Esophagus muscularis mucosa (tissue), 4 donors: Measurements from ENCODE around the gene INO80E. TPM values are rescaled to one million over a fixed set of nuclear protein-coding genes. Genes with fewer than 3 reads are reported as not detected.

Source experiments
- DNase-seq: peaks from one replicate; pipeline ENCODE4 v3.0.0-alpha.2; 2017; ENCODE audit errors: extremely low spot score
- H3K27ac ChIP-seq, 4 donors: fragments of 200-600 bp; sonication (generic); replicated peaks in 1 of 4; 1 replicate in 3 of 4; 2 replicates in 1 of 4; pipeline ENCODE4 v1.5.1; 2016 to 2019; ENCODE audit warnings: mild to moderate bottlenecking in 1 of 4
- H3K27me3 ChIP-seq, 4 donors: fragments of 200-600 bp; sonication (generic); one replicate each; pipeline versions ENCODE4 v1.5.1 to v1.6.0; 2016 to 2019
- H3K36me3 ChIP-seq, 4 donors: fragments of 200-600 bp; sonication (generic); one replicate each; pipeline ENCODE4 v1.5.1; 2016 to 2019
- H3K4me1 ChIP-seq, 4 donors: fragments of 200-600 bp; sonication (generic); one replicate each; pipeline ENCODE4 v1.5.1; 2016 to 2019
- H3K4me3 ChIP-seq, 4 donors: fragments of 200-600 bp; sonication (generic); 1 replicate in 2 of 4; 2 replicates in 2 of 4; pipeline ENCODE4 v1.5.1; 2016 to 2019; ENCODE audit warnings: mild to moderate bottlenecking in 4 of 4, moderate library complexity in 1 of 4
- H3K9me3 ChIP-seq, 4 donors: fragments of 200-600 bp; sonication (generic); 1 replicate in 3 of 4; 2 replicates in 1 of 4; pipeline ENCODE4 v1.5.1; 2016 to 2019
- EP300 ChIP-seq: sonication (generic); formaldehyde crosslinking; IDR thresholded peaks from one replicate; pipeline ENCODE4 v1.6.1; 2017; ENCODE audit warnings: antibody characterized with exemption
- POLR2A ChIP-seq: fragments of 450-650 bp; IDR thresholded peaks from one replicate; pipeline ENCODE4 v1.6.1; 2017; ENCODE audit warnings: antibody characterized with exemption, moderate library complexity, mild to moderate bottlenecking, low read depth
- POLR2AphosphoS5 ChIP-seq, 2 donors: sonication (generic); formaldehyde crosslinking; IDR thresholded peaks; one replicate each; pipeline ENCODE4 v1.6.1; 2017; ENCODE audit warnings: antibody characterized with exemption in 2 of 2
- WGBS: methylation state at CpG from one replicate; pipeline ENCODE4 v1.1.5; 2018; 5-methylcytosine and 5-hydroxymethylcytosine counted together
- intact Hi-C: fragments of 100-400 bp; cut with DNase I; formaldehyde crosslinking; loops from one replicate; pipeline ENCODE4 v1.15.1; 2023
- total RNA-seq, 4 donors: library from RNA; depleted of rRNA; stranded (reverse); fragments of >200 nt; gene quantifications; one replicate each; pipeline versions ENCODE4 v1.1.0 to v1.2.1, GENCODE V29; 2016
- TF ChIP-seq, protein P1 (sequence below), 3 experiments: fragments of 200-600 bp in 2 of 3; fragments of 450-650 bp in 1 of 3; sonication (generic) in 2 of 3; IDR thresholded peaks; one replicate each; pipeline ENCODE4 v1.5.1; 2017 to 2019; ENCODE audit warnings: antibody characterized with exemption in 3 of 3, mild to moderate bottlenecking in 2 of 3, moderate library complexity in 1 of 3

Gene INO80E, protein sequence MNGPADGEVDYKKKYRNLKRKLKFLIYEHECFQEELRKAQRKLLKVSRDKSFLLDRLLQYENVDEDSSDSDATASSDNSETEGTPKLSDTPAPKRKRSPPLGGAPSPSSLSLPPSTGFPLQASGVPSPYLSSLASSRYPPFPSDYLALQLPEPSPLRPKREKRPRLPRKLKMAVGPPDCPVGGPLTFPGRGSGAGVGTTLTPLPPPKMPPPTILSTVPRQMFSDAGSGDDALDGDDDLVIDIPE
- total RNA-seq, result 10 to 100 TPM; 38.2 to 58.1 (median 43.5) TPM

DNA sequence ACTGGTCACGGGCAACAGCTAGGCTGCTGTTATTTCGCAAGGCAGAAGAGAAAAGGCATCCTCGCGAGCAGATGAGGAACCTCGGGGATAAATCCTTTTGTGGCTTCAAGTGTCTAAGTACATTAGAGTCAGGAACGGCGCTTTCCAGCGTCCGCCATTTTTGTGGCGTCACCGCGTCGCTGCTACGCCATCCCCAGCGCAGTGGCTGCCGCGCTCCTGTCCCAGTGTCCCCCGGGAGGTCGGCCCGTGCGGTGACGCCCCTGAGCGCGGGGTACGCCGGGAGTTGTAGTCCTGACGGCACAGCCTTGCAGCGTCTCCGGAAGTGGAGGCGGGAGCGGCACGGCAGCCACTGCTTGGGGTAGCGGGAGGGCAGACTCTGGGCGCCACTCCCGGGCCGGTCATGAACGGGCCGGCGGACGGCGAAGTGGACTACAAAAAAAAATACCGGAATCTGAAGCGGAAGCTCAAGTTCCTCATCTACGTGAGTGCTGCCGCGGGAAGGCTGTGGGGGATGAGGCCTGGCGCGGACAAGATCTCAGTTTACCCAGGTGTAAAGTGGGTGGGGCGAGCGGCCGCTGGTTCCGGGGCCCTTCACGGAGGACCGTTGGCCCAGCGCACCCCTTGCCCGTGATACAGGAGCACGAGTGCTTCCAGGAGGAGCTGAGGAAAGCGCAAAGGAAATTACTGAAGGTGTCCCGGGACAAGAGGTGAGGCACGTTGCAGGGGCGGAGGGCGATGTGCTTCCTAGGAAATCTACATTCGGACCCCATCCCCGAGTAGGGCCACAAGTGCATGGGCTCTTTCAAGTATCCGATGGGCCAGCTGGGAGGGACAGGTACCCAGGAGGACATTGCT is at the start of gene INO80E:
Gene INO80E, plus strand, starts transcription at position 331 of the 855 bp plus-strand sequence. Its CDS starts 70 bp downstream, at position 401.
- intact Hi-C loops, result loop anchor here (1.0 to 10.0 kb wide), 2 partner anchors 22 to 201 kb away; partner anchors contain the start of gene KIF22
- H3K4me1 ChIP-seq, result peaks cover 24 to 33% (median 27%) of the 10 kb centered on the region in 4 donors

DNA sequence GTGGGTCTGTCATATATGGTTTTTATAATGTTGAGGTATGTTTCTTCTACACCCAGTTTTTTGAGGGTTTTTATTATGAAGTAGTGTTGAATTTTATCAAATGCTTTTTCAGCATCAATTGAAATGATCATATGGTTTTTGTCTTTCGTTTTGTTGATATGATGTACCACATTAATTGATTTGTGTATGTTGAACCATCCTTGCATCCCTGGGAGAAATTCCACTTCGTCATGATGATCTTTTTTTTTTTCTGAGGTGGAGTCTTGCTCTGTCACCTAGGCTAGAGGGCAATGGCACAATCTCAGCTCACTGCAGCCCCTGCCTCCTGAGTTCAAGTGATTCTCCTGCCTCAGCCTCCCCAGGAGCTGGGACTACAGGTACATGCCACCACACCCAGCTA is 48.1 kb upstream of the INO80E start:
- Histone ChIP-seq H3K27ac (no peak overlapping the region), H3K9me3 (no peaks in the 10 kb centered on the region), H3K4me1 (peaks cover 0 to 14% (median 11%) of the 10 kb centered on the region in 4 donors), H3K36me3 (no peaks in the 10 kb centered on the region), H3K27me3 (no peaks in the 10 kb centered on the region), H3K4me3 (no peak overlapping the region)
- TF ChIP-seq, protein P1, sequence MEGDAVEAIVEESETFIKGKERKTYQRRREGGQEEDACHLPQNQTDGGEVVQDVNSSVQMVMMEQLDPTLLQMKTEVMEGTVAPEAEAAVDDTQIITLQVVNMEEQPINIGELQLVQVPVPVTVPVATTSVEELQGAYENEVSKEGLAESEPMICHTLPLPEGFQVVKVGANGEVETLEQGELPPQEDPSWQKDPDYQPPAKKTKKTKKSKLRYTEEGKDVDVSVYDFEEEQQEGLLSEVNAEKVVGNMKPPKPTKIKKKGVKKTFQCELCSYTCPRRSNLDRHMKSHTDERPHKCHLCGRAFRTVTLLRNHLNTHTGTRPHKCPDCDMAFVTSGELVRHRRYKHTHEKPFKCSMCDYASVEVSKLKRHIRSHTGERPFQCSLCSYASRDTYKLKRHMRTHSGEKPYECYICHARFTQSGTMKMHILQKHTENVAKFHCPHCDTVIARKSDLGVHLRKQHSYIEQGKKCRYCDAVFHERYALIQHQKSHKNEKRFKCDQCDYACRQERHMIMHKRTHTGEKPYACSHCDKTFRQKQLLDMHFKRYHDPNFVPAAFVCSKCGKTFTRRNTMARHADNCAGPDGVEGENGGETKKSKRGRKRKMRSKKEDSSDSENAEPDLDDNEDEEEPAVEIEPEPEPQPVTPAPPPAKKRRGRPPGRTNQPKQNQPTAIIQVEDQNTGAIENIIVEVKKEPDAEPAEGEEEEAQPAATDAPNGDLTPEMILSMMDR (IDR thresholded peaks at IDR 0.05), result no peak
- TF ChIP-seq POLR2AphosphoS5 (IDR thresholded peaks at IDR 0.05) (no peak), POLR2A (no peak), EP300 (no peak)
- intact Hi-C loops, result no loop called here
- DNase-seq, result no peak
- 85% methylated on average over 2 of the region's 2 CpGs for WGBS

More for the DNA sequence above, at the start of gene INO80E:
- TF ChIP-seq POLR2AphosphoS5 (IDR thresholded peaks at IDR 0.05) (peak; percentile 85 to 97), POLR2A (peak; percentile 4)
- TF ChIP-seq, protein P1 (IDR thresholded peaks at IDR 0.05), result no peak
- Histone ChIP-seq H3K27me3 (no peaks in the 10 kb centered on the region), H3K27ac (peak within 1 kb of the TSS; percentile 96 to 99 (median 96)), H3K36me3 (peaks cover 2 to 66% (median 51%) of the 10 kb centered on the region in 4 donors), H3K9me3 (no peaks in the 10 kb centered on the region), H3K4me3 (peak within 1 kb of the TSS; percentile 83 to 91 (median 87))
- peak; percentile 99 for DNase-seq
- WGBS, result 0% methylated on average over 19 of the region's 65 CpGs

DNA sequence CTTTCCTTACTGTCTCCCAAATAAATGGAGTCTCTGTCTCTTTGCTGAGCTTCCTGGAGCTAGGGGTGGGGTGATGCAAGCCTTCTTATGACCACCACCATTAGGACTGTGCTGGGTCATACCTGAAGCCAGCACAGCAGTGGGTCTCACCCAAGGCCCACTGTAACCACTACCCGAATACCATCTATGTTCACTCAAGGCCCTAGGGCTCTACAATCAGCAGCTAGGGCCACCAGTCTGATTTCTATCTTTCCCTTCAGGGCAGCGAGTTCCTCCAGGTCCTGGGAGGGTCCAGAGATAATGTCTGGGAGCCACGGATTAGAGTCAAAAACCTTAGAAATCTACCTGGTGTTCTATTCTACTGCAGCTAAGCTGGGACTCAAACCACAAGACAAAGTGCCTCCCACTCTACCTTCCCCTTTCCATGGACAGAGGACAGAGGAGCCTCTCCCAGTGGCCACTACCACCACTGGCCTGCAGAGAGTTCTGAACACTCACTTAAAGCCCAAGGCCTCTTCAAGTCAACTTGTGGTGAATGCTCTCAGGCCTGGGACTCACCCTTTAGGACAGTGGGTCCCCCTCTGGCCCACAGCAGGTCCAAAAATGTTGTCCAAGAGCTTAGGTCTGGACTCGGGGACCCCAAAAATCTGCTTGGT is 45.1 kb upstream of the INO80E start:
- H3K36me3 ChIP-seq, result no peaks in the 10 kb centered on the region
- no peaks in the 10 kb centered on the region for H3K9me3 ChIP-seq
- TF ChIP-seq POLR2A (no peak), POLR2AphosphoS5 (IDR thresholded peaks at IDR 0.05) (no peak), EP300 (no peak)
- TF ChIP-seq, protein P1 (IDR thresholded peaks at IDR 0.05), result no peak
- no peaks in the 10 kb centered on the region for H3K27me3 ChIP-seq
- 94% methylated on average over 4 of the region's 4 CpGs for WGBS
- H3K4me1 ChIP-seq, result no peaks in the 10 kb centered on the region
- H3K27ac ChIP-seq, result no peak overlapping the region
- intact Hi-C loops, result no loop called here
- no peak overlapping the region for H3K4me3 ChIP-seq
- no peak for DNase-seq

DNA sequence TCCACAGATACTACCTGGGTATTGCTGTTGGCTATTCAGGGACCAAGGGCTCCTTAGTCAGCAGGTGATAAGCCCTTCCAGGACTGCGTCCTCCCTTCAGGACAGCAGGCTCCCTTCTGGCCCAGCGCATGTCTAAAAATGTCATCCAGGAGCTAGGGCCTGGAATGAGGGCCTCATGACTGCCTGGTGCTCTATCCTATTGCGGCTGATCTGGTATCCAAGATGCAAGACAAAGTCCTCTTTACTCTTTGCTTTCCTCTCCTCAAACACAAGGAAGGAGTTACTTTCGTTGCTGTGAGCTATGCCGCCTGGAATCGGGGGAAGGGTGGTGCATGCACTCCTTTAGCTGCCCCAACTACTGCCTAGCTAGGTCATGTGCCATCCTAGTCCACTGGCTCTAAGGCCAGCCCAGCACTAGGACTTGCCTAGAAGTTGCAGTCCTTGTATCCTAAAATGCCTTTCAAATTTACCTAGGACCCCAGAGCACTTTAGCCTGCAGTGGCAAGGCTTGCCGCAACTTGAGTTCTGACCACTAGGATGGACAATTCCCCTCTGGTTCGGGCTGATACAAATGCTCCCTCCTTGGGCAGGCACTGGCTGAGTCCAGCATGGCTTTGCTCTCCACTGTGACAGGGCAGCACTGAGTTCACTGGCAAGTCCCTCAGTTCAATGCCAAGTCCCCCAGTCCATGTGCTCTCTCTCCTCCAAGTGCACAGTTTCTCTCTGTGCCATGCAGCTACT is 44.2 kb upstream of the INO80E start:
- H3K9me3 ChIP-seq, result no peaks in the 10 kb centered on the region
- DNase-seq, result no peak
- intact Hi-C loops, result no loop called here
- no peak overlapping the region for H3K4me3 ChIP-seq
- no peaks in the 10 kb centered on the region for H3K36me3 ChIP-seq
- no peaks in the 10 kb centered on the region for H3K27me3 ChIP-seq
- H3K4me1 ChIP-seq, result no peaks in the 10 kb centered on the region
- TF ChIP-seq, protein P1 (IDR thresholded peaks at IDR 0.05), result no peak
- TF ChIP-seq POLR2AphosphoS5 (IDR thresholded peaks at IDR 0.05), result no peak
- TF ChIP-seq EP300, result no peak
- TF ChIP-seq POLR2A, result no peak
- 94% methylated on average over 8 of the region's 8 CpGs for WGBS
- no peak overlapping the region for H3K27ac ChIP-seq
